A172 (cell line): ENCODE data around the gene ZKSCAN3. TPM values are rescaled to one million over a fixed set of nuclear protein-coding genes. Genes with fewer than 3 reads are reported as not detected.
"Not testable (repeated sequence)": the region's sequence is repeated elsewhere in the genome, so short reads cannot be mapped to it uniquely, and the experiment has no call there.

Source experiments
- DNase-seq: peaks from one replicate; pipeline ENCODE4 v3.0.0-alpha.2; 2015; ENCODE audit warnings: low spot score
- total RNA-seq: library from RNA; depleted of rRNA; stranded (reverse); fragments of >200 nt; shearing (Covaris generic); gene quantifications from 2 replicates; pipeline ENCODE4 v1.2.3, GENCODE V29; 2014

The ZKSCAN3 gene
- total RNA-seq, 1 experiment from 2014 or later: 3.7 TPM

DNA sequence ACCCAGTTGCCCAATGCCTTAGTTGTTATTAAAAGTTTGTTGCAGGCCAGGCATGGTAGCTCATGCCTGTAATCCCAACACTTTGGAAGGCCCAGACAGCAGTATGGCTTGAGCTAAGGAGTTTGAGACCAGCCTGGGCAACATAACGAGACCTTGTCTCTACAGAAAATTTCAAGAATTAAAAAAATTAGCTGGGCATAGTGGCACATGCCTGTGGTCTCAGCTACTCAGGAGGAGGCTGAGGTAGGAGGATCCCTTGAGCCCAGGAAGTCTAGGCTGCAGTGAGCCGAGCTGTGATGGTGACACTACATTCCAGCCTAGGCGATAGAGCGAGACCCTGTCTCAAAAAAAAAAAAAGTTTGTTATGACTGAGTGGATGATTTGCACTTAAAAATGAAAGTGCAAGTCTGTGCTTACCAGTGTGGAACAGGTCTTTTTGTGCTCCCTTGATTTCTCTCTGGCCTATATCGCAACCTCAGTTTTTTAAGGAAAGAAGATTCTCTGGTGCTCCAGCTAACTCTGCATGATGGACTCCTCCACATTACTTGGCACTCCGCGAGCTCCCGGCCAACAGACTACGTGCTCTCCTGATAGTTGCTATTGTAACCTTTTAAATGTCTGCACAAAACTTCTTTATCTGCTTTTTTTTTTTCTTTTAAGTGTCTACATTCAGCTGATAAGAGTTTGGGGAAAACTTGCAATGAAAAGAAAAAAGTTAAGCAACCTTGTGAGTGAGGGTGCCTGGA is 22.1 kb downstream of the ZKSCAN3 start:
- no peak for DNase-seq

- no peak for DNase-seq
Observed at GRCh38 chr6:28373925-28374324, 24.2 kb downstream of the ZKSCAN3 start.

DNA sequence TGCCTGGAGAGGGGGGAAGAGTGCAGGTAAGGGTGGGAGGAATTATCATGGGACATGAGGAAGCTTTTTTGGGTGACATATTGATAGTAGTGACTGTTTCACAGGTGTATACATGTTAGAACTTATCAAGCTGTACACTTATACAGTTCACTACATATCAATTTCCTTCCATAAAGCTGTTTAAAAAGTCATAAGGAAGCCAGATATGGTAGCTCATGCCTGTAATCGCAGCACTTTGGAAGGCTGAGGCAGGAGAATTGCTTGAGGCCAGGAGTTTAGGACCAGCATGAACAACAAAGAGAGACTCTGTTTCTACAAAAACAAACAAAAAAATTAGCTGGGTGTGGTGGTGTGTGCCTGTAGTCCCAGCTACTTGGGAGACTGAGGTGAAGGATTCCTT is 28.1 kb downstream of the ZKSCAN3 start:
- no peak for DNase-seq

GRCh38 chr6:28378644-28379043 is 28.9 kb downstream of the ZKSCAN3 start:
- no peak for DNase-seq

GRCh38 chr6:28380381-28380780 is 30.6 kb downstream of the ZKSCAN3 start:
- no peak for DNase-seq

- peak; percentile 88 for DNase-seq
Observed at GRCh38 chr6:28383235-28384142, 33.7 kb downstream of the ZKSCAN3 start.

- DNase-seq: no peak
Observed at GRCh38 chr6:28384143-28384533, 34.4 kb downstream of the ZKSCAN3 start.

- no peak for DNase-seq
Observed at GRCh38 chr6:28390688-28391087, 40.9 kb downstream of the ZKSCAN3 start.

- no peak for DNase-seq
Observed at GRCh38 chr6:28393912-28394662, 44.3 kb downstream of the ZKSCAN3 start.

GRCh38 chr6:28395918-28396317 is 46.2 kb downstream of the ZKSCAN3 start:
- no peak for DNase-seq

GRCh38 chr6:28399350-28400121 is 49.8 kb downstream of the ZKSCAN3 start, which contains the start of gene ZSCAN12:
TSS of gene ZSCAN12 (minus strand) at chr6:28399747. CDS start at chr6:28398405, 1,342 bp downstream.
- DNase-seq: peak; percentile 67

DNA sequence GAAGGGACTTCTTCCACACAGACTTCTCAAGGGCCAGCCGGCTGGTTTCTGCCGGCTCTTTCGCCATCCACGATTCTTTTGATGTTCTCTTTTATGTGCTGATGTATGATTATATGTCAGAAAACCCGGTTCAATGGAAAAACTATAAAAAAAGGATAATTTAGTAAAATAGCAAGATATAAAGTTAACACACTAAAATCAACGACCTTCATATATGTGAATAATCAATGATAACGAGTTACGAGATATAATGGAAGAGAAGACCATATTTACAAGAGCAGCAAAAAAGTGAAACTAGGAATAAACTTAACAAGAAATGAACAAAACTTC is 50.3 kb downstream of the ZKSCAN3 start:
- DNase-seq: no peak

- DNase-seq: no peak
Observed at GRCh38 chr6:28401172-28401571, 51.4 kb downstream of the ZKSCAN3 start.

- DNase-seq: no peak
Observed at GRCh38 chr6:28402197-28402596, 52.5 kb downstream of the ZKSCAN3 start.

- DNase-seq: not testable (repeated sequence)
Observed at GRCh38 chr6:28403923-28404322, 54.2 kb downstream of the ZKSCAN3 start.

DNA sequence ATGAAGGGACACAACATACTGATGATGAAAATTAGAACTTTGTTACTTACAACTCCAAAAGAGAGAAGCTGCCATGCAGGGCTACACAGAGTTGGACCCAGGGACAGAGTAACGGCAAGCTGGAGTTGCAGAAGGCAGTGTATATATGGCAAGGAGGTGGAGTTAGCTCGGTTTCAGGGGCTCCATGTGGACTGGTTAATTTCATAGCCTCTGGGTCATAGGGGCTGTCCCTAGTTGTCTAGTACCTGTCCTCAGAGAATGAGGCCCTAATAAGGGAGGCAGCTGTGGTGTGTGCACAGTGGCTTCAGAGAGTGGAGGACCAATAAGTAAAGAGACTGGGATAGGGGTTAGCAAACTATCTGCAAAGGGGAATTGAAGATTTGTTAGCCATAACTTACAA is 57.7 kb downstream of the ZKSCAN3 start:
- no peak for DNase-seq

- DNase-seq: no peak
Observed at GRCh38 chr6:28408076-28408802, 58.5 kb downstream of the ZKSCAN3 start.

DNA sequence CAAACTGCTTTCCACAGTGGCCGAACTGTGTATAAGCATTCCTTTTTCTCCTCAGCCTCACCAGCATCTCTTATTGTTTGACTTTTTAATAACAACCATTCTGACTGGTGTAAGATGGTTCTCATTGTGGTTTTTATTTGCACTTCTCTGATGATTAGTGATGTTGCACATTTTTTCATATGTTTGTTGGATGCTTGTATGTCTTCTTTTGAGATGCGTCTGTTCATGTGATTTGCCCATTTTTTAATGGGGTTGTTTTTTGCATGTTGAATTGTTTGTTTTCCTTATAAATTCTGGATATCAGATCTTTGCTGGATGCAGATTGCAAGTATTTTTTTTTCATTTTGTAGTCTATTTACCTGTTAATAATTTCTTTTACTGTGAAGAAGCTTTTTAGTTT is 61.0 kb downstream of the ZKSCAN3 start:
- no peak for DNase-seq

GRCh38 chr6:28413681-28414080 is 63.9 kb downstream of the ZKSCAN3 start:
- no peak for DNase-seq
